Liver (tissue), 3 donors: ENCODE results near the gene ASTE1.

Source experiments
- CTCF ChIP-seq: fragments of 150-350 bp; IDR thresholded peaks from 2 replicates; pipeline ENCODE4 v1.5.1; 2017; ENCODE audit warnings: improper control_type of control experiment, low read depth, low read length; ENCODE audit not compliant: missing input control
- EGR1 ChIP-seq, 2 donors: IDR thresholded peaks; 2 replicates each; pipeline ENCODE4 v1.6.1; 2016 to 2018; ENCODE audit warnings: antibody characterized with exemption in 2 of 2, low read depth in 2 of 2
- GABPA ChIP-seq, 2 donors: IDR thresholded peaks in 1 of 2; conservative IDR thresholded peaks in 1 of 2; 2 replicates each; pipeline ENCODE4 v1.6.1; 2016; ENCODE audit warnings: antibody characterized with exemption in 2 of 2, mild to moderate bottlenecking in 1 of 2, moderate library complexity in 1 of 2
- JUND ChIP-seq, 2 donors: IDR thresholded peaks; 2 replicates each; pipeline ENCODE4 v1.6.1; 2016; ENCODE audit warnings: antibody characterized with exemption in 2 of 2
- NR2F2 ChIP-seq: IDR thresholded peaks from 2 replicates; pipeline ENCODE4 v1.6.1; 2016; ENCODE audit warnings: antibody characterized with exemption
- RAD21 ChIP-seq, 2 donors: IDR thresholded peaks; 2 replicates each; pipeline ENCODE4 v1.6.1; 2016; ENCODE audit warnings: antibody characterized with exemption in 2 of 2, mild to moderate bottlenecking in 2 of 2
- TAF1 ChIP-seq: conservative IDR thresholded peaks from 2 replicates; pipeline ENCODE4 v1.6.1; 2016; ENCODE audit warnings: antibody characterized with exemption, mild to moderate bottlenecking
- donor health status: healthy.
- donor health status: healthy.

GRCh38 chr3:131018970-131019369 lies 7.7 kb downstream of the ASTE1 start:
- TF ChIP-seq CTCF, result no peak
- TF ChIP-seq JUND (IDR thresholded peaks at IDR 0.05), result no peak
- no peak for TF ChIP-seq NR2F2
- no peak for TF ChIP-seq GABPA (IDR thresholded peaks at IDR 0.05 in 1 of 2, conservative IDR thresholded peaks at IDR 0.05 in 1 of 2)
- no peak for TF ChIP-seq RAD21 (IDR thresholded peaks at IDR 0.05)
- no peak for TF ChIP-seq EGR1 (IDR thresholded peaks at IDR 0.05; ENCODE audit: low read depth in 2 of 2)
- no peak for TF ChIP-seq TAF1
